ENCODE measurements around the gene MCF2L2. TPM values are rescaled to one million over a fixed set of nuclear protein-coding genes. Genes with fewer than 3 reads are reported as not detected.

The MCF2L2 gene
- total and polyA plus RNA-seq, 9 of the 15 experiments (the other 6 are each of a cell fraction or from before 2014, with no cell fraction given): 0.56 to 4.2 (median 3.0) TPM

DNA sequence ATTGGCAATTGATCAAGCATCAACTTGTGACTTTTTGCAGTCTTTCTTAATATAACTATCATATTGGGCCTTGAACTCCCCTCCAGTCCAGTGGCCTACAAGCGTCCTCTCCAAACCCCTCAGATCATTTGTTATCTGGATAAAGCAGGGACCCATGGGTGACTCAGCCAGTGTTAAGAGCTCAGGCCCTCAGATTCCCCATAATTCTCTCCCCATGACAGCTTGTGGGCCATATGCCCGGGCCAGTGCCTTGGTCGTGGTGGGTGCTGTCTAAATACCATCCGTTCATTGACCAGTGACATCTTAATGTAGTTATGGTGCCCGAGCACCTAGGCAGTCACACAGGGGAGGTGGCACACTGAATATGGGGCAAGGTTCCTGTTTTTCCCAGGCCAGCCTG is 18.1 kb downstream of the MCF2L2 start (continued):
- TF ChIP-seq, protein P1, sequence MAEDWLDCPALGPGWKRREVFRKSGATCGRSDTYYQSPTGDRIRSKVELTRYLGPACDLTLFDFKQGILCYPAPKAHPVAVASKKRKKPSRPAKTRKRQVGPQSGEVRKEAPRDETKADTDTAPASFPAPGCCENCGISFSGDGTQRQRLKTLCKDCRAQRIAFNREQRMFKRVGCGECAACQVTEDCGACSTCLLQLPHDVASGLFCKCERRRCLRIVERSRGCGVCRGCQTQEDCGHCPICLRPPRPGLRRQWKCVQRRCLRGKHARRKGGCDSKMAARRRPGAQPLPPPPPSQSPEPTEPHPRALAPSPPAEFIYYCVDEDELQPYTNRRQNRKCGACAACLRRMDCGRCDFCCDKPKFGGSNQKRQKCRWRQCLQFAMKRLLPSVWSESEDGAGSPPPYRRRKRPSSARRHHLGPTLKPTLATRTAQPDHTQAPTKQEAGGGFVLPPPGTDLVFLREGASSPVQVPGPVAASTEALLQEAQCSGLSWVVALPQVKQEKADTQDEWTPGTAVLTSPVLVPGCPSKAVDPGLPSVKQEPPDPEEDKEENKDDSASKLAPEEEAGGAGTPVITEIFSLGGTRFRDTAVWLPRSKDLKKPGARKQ (CRISPR knock-in tag; IDR thresholded peaks at IDR 0.05): no peak
- TF ChIP-seq ZNF274 (IDR thresholded peaks at IDR 0.05; ENCODE audit: borderline replicate concordance, low read depth, low read length): no peak
- TF ChIP-seq ZNF347 (CRISPR knock-in tag; IDR thresholded peaks at IDR 0.05; ENCODE audit: low read depth): no peak
- peak; percentile 34 for TF ChIP-seq HMGN3 (IDR thresholded peaks at IDR 0.05; ENCODE audit: borderline replicate concordance, extremely low read depth, insufficient read length, low read depth, low read length)
- TF ChIP-seq TARDBP (IDR thresholded peaks at IDR 0.05): no peak
- no peak for TF ChIP-seq CREBBP (IDR thresholded peaks at IDR 0.05; ENCODE audit: low read depth, low read length)
- TF ChIP-seq ZNF175 (CRISPR knock-in tag; IDR thresholded peaks at IDR 0.05; ENCODE audit: low read depth): no peak
- TF ChIP-seq NCOA6 (IDR thresholded peaks at IDR 0.05): no peak
- no peak for TF ChIP-seq ZNF77 (CRISPR knock-in tag; IDR thresholded peaks at IDR 0.05)
- no peak for TF ChIP-seq SMAD1 (IDR thresholded peaks at IDR 0.05; ENCODE audit: low read depth, low read length, partially characterized antibody)
- no peak for TF ChIP-seq SIX5 (IDR thresholded peaks at IDR 0.05; ENCODE audit: borderline replicate concordance in 1 of 2, insufficient read depth in 1 of 2, low read depth in 1 of 2, low read length in 2 of 2)
- TF ChIP-seq MIER1 (IDR thresholded peaks at IDR 0.05; ENCODE audit: low read depth): no peak
- no peak for TF ChIP-seq ZNF133 (CRISPR knock-in tag; IDR thresholded peaks at IDR 0.05)
- 0 out of 2 replicates have a peak, but pooled peaks have one; percentile 13 for TF ChIP-seq ESRRA (IDR thresholded peaks at IDR 0.05; ENCODE audit: borderline replicate concordance, low read depth)
- TF ChIP-seq SMARCC2 (IDR thresholded peaks at IDR 0.05; ENCODE audit: low read depth): peak; percentile 93
- TF ChIP-seq, protein P2, sequence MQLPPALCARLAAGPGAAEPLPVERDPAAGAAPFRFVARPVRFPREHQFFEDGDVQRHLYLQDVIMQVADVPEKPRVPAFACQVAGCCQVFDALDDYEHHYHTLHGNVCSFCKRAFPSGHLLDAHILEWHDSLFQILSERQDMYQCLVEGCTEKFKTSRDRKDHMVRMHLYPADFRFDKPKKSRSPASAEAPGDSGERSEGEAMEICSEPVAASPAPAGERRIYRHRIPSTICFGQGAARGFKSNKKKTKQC (CRISPR knock-in tag; IDR thresholded peaks at IDR 0.05): no peak
- TF ChIP-seq KAT2B (IDR thresholded peaks at IDR 0.05; ENCODE audit: low read depth, low read length): no peak
- no peak for TF ChIP-seq ZNF778 (CRISPR knock-in tag; IDR thresholded peaks at IDR 0.05)
- no peak for TF ChIP-seq PTRF (tag; IDR thresholded peaks at IDR 0.05)
- no peak for TF ChIP-seq GATAD2B (IDR thresholded peaks at IDR 0.05; ENCODE audit: borderline replicate concordance)
- TF ChIP-seq, protein P3, sequence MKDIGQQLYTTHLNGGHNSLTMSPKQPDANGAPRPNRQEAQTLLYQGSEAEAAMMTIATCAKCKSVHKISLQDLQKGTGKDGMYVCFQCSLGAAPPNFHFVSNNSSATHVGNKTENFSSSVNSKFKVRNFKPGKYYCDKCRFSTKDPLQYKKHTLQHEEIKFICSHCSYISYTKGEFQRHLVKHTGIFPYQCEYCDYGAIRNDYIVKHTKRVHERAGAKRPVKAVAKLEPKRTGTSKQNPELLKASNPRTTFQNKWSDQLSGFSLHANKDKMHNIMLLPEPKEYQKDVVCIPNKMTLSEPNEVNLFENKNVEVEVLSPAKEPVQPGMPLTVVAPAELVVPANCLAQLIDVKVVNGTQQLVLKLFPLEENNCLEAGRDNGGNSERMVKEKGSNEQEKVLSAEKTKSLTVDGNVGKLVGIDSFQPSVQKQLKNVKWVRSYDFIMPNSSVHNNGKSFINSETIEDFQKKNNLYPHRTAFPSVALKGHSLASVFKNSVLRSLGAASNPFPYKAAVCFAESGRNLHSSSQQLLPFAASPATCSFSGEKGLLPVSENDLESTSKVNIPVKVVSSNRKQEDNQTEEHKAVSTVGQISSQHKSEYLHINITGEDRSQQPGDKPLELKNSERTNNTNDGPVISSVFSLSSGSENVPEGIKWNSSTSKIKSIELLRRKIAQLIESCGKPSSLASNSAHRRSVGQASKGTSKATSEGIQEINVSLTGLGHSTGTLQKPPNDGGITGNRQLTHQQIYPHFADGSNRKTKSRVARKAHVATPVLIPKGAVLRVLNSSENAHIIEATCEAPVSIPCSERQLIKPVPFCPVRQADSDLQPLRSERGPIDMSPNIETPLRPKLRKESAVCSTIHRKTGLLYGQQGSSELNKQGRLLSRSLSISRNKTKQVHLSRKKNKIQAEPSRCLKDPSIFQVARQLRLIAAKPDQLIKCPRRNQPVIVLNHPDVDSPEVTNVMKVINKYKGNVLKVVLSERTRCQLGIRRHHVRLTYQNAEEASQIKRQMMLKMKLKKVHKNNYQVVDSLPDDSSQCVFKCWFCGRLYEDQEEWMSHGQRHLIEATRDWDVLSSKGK (CRISPR knock-in tag; IDR thresholded peaks at IDR 0.05): no peak
- no peak for TF ChIP-seq SIN3A (IDR thresholded peaks at IDR 0.05; ENCODE audit: borderline replicate concordance in 2 of 2, control insufficient read depth in 1 of 2, low read depth in 2 of 2, low read length in 2 of 2)
- TF ChIP-seq ZNF644 (tag; IDR thresholded peaks at IDR 0.05; ENCODE audit: low read depth): no peak
- no peak for TF ChIP-seq HDAC3 (IDR thresholded peaks at IDR 0.05; ENCODE audit: borderline replicate concordance, partially characterized antibody)
- no peak for TF ChIP-seq RAD51 (IDR thresholded peaks at IDR 0.05; ENCODE audit: borderline replicate concordance, low read depth)
- TF ChIP-seq BRD4 (IDR thresholded peaks at IDR 0.05): no peak
